ENCODE results near the gene SEC23A.

The SEC23A gene

GRCh38 chr14:38982837-38983236, 120.2 kb downstream of the SEC23A start:
- no peak for ATAC-seq

GRCh38 chr14:38982278-38982677, 120.8 kb downstream of the SEC23A start:
- ATAC-seq: no peak

All from activated CD4-positive, CD25-positive, alpha-beta regulatory T cell treated with anti-CD3 and anti-CD28 coated beads, Interleukin-2, amount 50 U/mL, for 24 hours (primary cell).